ENCODE data around the gene AP2A2.

AP2A2 gene

GRCh38 chr11:1017269-1018005 is 91.8 kb downstream of the AP2A2 start:
- DNase-seq, result peak; percentile 10

GRCh38 chr11:1018091-1018490 is 92.4 kb downstream of the AP2A2 start:
- DNase-seq, result no peak

- no peak for DNase-seq
These were observed 93.7 kb downstream of the AP2A2 start for GRCh38 chr11:1019321-1019910.

DNA sequence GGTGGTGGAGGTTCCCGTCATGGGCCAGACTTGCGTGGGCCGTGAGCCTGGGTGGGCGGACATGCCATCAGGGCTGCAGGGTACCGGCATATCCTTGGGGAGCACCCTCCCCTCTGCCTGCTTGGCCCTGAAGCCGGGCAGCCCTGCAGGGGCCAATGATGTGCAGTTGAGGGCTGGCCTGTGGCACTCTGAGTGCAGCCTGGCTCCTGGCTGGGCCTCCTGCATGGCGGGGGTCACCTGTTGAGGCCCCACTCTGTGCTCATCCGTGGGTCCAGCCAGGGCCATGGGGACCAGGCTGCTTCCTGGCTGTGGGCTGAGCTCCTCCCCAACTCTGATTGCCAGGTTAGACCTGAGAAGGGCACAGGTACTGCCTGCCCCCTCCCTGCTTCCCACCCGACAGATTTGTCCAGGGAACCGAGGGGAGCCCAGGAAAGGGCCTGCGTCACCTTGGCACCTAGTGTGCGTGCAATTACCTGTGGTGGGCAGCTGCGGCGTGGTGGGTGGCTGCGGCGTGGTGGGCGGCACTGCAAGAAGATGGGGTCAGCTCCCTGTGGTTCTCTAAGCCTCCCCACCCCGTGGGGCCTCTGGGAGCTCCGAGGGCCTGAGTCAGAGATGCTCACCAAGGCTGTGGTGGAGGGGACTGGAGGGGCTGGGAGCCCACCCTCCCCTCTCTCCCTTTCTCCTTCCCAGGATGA is 94.7 kb downstream of the AP2A2 start:
- no peak for DNase-seq

DNA sequence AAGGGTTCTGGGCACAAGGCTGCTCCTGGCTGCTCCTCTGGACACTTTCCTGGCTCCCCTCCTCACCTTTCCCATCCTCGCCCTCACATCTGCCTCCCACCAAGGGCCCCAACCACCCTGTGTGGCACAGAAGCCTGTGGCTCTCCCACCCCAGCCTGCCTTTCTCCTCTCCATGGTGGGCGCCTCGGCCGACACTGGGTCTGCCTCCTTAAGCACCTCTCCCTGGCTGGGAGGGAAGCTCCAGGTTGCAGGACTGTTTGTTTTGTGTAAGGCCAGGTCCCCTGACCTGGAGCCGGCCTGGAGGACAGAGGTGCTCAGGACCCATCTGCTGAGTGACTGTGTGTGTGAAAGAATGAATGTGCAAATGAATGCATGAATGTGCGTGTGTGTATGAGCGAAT is 96.7 kb downstream of the AP2A2 start:
- no peak for DNase-seq

DNA sequence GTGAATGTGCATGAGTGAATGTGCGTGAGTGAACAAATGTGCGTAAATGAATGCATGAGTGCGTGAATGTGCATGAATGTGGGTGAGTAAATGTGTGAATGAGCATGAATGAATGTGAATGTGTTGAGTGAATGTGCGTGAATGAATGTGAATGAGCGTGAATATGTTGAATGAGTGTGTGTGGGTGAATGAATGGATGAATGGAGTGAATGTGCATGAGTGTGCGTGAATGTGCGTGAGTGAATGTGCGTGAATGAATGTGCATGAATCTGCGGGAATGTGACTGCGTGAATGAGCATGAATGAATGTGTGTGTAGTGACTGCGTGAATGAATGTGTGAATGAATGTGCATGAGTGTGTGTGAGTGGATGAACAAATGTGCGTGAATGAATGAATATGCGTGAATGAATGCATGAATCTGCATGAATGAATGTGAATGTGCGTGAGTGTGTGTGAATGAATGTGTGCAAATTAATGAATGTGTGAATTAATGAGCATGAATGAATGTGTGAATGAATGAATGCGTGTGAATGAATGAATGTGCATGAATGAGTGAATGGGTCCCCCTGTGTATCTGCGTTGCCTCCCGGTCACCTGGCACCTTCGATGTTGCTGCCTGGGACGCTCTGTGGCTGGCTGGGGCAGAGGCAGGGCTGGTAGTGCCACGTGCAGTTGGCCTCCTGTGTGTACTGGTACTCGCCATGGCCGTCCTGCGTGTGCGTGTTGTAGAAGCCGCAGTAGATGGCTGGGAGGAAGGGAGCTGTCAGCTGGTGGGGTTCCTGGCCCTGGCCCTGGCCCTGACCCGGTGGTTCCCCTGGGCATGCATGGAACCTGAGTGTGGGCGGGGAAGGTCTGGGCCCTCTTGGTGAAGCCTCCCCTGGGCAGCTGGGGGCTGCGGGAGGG is 97.5 kb downstream of the AP2A2 start:
- no peak for DNase-seq

- DNase-seq, result no peak
These were observed 98.3 kb downstream of the AP2A2 start for GRCh38 chr11:1023811-1024596.

DNA sequence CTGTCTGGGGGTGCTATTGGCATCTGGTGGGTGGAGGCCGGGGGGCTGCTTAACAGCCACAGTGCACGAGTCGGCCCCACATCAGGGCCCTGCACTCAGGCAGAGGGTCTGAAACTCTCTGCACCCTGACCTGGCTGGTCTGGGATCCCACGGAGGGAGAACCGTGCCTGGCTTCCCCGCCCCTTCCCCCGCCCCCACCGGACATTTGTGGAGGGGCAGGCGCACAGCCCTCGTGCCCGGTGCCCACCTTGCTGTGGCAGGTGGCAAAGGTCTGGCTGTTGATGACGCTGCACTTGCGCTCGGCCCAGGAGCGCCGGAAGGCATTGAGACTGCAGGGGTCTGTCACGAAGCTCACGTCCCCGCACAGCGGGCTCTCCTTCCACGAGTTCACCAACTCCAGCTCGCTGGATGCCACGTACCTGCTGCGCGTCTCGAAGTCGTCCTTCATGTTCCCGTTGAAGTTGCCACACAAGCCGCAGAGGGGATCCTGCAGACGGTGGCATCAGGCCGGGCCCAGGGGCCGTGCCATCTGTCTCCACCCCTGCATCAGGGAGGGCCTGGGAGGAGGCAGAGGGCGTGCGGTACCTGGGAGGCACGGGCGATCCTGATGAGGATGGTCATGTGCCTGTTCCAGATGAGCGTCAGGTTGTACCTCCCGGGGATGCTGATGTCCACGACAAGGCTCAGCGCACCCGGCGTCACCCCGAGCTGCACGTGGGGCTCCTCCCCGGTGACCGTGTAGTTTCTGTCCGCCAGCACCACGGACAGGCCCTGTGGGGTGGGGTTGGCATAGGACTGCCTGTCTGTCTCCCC is 99.1 kb downstream of the AP2A2 start:
- no peak for DNase-seq

DNA sequence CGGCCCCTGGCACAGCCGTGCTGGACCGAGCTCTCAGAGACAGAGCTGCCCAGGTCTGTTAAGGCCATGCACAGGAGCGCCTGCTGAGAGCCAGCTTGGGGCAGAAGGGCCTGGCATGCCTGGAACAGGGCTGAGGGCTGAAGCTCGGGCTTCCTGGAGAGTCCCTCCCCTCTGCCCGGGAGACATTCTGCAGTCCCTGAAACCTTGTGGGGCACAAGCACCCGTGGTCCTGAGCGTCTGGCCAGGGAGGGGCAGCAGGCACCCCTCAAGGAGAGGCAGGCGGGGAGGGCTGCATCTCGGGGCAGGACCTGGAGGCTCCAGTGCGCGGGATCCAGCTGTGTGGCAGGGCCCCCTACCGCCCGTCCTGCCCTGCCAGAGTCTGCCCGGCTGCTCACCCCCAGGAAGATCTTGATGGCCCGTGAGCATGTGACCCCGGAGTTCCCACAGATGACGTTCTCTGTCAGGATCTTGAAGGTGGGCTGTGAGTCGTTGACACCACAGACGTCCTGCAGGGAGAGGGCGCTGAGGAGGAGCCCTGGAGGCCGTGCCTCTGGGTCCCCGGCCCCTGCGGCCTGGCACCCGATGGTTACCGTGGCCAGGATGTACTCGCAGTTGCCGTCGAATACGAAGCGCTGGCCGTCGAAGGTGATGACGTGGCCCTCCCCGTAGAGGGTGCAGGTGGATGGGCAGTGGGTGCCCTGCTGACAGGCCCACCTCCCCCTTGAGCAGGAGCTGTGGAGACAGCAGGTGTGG is 99.9 kb downstream of the AP2A2 start:
- no peak for DNase-seq

DNA sequence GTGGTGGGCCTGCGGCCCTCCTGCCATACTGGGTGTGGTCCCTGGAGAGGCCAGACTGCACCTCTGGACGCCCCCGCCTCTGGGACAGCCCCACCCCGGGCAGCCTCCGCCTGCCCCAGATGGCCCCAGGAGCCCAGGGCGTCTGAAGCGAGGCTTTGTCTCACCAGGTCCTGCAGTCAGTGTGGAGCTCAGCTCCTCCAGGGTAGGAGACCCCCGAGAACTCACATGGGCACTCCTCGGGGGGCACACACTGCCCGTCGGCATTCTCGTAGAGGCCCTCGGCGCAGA is 100.4 kb downstream of the AP2A2 start:
- no peak for DNase-seq

DNA sequence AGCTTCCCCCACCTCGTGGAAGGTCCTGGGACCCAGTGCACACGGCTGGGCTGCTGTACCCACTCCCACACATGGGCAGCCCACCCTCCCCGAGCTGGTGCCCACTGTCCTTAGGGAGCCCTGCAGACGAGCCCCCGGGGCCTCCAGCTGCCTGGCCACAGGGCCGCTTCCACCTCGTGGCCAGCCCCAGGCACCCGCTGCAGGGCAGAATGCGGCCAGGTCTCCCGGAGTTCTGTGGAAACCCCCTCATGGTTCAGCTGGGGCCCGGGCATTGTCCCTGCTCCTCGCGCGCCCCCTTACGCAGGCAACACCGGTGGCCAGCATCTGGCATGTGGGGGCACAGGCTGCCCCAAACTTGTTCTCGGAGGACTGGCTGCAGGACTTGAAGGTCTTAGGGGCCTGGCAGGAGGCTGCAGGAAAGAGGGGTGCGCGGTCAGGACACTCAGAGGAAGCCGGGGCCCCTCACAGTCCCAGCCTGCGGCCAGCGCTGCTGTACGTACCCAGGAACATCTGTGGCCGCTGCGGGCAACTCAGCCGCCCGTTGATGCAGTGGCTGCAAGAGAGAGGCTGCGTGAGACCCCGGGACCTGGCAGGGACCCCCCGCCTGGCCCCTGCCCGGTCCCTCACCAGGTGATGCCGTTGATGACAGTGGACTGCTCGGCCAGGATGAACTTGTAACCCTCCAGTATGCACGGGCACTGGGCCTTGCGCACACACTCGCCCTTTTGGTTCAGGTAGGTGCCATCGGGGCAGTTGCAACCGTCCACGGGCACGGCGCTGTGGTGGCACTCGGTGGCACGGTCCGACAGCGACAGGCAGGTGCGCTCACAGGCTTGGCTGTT is 101.2 kb downstream of the AP2A2 start:
- DNase-seq, result no peak

- DNase-seq, result no peak
These were observed 102.0 kb downstream of the AP2A2 start for GRCh38 chr11:1027483-1028290.

- no peak for DNase-seq
These were observed 102.5 kb downstream of the AP2A2 start for GRCh38 chr11:1028291-1028540.

- DNase-seq, result no peak
These were observed 102.9 kb downstream of the AP2A2 start for GRCh38 chr11:1028616-1029015.

- no peak for DNase-seq
These were observed 103.4 kb downstream of the AP2A2 start for GRCh38 chr11:1029051-1029450.

- no peak for DNase-seq
These were observed 104.0 kb downstream of the AP2A2 start for GRCh38 chr11:1029654-1030053.

GRCh38 chr11:1030086-1030485 is 104.4 kb downstream of the AP2A2 start:
- DNase-seq, result no peak

DNA sequence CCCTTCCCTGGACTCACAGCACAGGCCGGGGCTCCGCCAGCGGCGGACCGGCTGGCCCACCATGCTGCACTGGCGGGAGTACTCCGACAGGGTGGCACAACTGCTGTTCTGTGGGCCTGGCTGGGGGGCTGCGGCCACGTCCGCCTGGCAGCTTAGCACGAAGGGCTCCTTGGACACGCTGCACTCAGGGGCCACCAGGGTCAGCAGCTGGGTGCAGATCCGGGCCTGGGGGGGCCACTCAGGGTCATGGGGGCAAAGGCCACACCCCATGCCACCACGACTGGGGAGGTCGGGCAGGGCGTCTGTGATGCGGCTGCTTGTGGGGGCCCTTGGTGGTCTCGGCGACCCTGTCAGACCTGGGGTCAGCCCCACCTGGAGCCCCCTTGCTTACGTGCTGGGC is 104.9 kb downstream of the AP2A2 start:
- no peak for DNase-seq
